Measurements from ENCODE around the gene ATP6V0C.
A peak's percentile ranks its signal among the peaks of the same experiment; 100 is the strongest.

ATP6V0C gene

DNA sequence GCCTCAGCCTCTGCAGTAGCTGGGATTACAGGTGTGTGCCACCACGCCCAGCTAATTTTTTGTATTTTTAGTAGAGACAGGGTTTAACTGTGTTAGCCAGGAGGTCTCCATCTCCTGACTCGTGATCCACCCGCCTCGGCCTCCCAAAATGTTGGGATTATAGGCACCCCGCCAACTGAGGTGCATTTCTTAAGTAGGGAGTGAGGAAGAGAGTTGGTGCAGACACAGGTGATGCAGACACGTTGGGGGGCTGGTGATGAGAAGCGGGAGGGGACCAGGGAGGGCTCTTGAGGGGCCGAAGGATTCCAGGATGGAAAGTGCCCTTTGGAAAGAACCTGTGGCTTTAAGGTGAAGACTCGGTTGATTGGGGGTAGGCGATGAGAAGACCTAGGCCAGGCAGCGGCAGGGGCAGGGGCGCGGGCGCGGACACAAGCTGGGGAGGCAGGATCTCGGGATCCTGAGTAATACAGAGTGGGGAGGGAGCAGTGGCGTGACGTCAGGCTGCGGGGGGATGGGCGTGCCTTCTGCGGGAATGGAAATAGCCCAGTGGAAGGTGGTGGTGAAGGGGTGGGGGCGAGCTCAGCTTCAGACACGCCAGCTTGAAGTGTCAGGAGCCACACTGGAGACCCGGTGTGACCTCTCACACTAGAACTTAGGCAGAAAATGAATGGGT is 2.5 kb upstream of the ATP6V0C start:
- no peak for DNase-seq (ENCODE audit: low read depth)

DNA sequence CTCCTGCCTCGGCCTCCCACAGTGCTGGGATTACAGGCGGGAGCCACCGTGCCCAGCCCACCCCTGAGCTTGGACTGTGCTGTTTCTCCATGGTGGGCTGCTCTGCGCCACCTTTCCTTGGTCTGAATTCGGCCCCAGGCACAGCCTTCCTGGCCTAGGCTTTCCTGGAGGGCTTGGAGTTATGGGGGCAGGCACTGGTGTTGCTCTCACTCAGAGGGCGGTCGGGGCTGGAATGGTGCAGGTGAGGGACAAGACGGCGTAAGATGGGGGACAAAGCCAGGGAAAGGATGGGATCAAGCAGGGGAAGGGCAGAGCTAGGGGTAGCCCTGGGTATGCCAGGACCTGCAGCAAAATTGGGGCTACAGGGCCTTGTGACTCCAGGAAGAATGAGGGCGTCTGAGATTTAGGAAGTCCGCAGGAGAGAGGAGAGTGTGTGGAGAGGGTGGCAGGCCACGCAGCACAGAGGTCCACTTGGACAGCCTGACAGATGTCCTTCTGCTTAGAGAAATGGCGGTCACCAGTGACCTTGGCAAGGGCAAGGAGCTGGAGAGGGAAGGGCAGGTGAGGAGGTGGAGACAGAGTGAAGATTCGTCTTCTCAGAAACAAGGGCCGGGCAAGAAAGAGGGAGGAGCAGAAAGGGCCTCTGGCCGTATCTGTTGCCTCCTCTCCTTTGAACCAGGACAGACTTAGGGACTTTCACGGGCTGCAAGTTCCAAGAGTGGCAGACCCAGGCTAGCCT is 1.6 kb upstream of the ATP6V0C start:
- DNase-seq (ENCODE audit: low read depth), result no peak

DNA sequence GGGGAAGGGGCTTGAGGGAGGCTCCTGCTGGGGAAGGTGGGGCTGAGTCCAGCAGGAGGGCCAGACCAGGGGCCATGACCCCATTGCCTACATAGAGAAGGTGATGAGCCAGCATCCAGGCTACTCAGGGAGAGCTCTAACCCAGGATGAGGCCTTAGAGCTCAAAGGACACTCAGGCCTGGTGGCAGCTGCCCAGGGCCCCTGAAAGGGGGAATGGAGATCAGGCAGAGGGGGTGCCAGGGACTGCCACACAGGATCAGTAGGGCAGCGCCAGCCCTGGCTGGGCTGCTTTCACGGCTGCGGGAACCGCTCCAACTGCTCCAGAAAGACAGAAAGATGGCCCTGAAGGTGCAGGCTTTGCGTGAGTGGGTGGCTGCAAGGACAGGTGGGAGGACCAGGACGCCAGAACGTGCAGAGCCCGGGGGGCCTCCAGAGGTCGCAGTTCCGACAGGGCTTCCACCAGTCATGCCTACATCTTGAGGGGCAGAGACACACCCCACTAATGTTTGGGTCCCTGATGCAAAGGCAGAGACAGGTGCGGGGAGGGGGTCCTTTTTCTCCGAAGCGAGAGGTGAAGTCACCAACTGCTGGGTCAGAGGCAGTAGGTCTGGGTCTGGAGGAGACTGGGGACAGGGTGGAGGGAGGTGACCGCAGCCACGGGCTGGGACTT is 882 bp upstream of the ATP6V0C start:
- no peak for DNase-seq (ENCODE audit: low read depth)

DNA sequence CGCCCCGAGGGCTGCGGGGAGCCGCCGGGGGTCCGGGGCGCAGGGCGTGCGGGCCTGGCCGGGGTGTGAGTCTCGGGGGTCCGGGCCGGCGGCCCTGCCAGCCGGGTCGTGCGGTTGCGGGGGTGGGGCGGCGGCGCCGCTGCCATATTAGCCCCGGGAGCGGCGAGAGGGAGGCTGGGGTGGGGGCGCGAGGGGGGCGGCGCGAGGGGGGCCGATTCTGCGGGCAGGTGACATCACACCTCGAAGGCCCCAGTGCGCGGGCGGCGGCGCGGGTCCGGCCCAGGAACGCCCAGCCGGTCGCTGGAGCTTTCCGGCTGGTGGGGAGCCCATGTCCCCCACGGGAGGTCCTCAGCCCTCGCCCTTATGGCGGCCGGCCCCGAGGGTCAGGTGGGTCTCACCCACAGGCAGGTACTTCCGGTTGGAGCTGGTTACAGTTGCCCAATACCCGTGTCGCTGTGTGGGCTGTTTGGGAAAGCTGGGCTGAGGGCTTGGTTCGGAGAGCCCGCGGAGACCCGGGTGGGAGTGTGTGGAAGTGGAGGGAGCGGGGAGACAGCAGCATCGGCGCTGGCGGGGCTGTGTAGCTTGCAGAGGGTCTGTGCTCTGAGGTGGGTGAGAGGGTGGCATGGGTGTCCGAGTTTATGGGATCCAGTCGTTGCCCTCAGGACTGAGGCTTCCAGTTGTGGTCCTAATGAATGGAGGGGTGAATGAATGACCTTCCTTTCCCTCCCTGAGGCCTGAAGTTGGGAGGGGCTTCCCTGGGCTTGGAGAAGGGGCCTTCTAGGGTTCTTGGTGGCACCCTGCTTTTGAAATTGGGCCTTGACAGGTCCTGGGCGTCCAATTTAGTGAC is 804 bp downstream of the ATP6V0C start:
- no peak for DNase-seq (ENCODE audit: low read depth)

DNA sequence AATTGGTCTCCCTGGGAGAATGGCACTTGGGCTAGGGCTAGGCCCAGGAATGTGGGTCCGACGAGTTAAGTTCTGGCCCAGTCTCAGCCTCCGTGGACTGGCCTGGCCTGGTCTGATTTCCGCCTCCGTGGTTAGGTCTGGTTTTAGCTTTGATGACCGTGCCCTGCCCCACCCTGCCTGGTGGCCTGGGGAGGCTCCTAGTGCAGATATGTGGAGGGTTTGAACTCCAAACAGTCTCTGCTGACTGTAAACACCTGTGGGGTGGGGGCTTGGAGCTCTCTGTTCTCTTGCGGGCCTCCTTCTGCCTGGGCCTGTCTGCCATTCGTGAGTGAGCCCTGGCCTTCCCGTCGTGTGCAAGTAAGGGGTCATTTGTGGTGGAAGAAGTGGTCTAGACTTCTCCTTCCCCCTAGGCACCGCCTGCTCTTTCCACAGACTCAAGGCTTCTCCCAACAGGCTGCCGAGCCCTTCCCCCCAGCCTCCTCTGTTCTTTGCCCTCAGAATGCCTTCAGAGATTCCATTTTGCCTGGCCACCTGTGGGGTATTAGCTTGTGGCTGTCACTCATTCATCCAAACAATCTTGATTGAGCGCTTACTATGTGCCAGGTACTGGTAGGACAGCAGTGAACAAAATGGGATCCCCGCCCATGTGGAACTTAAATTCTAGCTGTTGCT is 1.6 kb downstream of the ATP6V0C start:
- no peak for DNase-seq (ENCODE audit: low read depth)

DNA sequence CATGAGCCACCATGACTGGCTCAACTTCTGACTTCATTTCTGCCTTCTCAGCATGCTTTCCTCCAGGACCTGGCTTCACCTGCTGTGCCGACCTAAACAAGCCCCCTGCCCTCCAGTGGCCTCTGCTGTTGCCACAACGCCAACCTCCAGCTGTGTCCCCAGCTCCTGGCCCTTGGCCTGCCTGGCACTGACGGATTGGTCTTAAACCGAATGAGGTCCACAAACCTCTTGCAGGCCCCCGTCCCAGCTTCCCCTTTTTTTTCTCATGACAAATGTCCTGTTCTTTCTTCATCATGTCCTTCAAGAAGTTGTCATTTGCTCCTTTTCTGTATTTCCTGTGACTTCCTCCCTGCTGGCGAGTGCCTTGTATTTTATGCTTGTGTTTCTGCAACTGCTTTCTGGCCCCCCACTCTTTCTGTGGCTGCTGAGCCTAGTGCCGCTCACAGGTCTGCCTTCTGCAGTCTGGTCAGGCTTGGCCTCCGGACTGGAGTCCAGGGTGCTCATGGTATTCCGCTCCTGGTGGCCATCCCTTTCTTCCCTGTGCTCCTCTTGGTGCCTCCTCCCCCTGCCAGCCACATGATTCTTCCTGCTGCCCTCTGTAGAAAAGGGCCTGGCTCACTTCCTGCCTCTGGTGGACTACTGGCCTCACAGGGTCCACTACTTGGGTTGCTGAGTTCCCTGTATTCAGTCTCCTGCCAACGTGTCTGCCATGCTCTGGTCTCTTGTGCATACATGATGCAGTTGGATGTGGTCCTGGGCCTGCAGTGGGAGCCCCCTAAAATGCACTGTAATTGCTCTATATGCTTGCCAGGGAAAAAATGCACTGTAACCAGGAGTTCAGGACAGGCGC is 2.9 kb downstream of the ATP6V0C start:
- DNase-seq (ENCODE audit: low read depth), result no peak

DNA sequence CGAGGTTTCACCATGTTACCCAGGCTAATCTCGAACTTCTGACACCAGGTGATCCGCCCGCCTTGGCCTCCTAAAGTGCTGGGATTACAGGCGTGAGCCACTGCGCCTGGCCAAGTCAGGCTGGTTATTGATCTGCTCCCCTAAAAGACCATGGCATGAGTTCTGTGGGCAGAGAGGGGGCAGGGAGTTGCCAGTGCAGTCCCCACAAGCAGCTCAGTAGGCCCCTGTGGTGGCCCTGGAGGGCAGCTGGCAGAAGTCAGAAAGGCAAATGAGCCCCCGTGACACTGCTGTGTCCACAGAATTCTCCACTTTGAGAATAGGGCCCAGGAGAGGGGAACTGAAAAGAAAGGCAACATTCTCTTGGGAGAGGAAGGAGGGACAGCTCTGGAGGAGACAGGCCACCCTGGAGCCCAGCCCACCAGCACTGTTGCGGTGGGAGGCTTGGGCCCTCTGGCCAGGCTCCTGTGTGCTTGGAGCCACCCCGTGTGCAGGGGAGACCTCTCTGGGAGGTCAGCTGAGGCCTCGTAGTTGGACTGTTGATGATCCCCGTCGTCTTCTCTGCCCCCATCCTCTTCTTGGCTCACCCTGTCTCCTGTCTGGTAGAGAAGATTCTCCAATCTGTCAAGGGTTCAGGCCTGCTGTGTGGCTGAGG is 4.3 kb downstream of the ATP6V0C start:
- DNase-seq (ENCODE audit: low read depth), result no peak

DNA sequence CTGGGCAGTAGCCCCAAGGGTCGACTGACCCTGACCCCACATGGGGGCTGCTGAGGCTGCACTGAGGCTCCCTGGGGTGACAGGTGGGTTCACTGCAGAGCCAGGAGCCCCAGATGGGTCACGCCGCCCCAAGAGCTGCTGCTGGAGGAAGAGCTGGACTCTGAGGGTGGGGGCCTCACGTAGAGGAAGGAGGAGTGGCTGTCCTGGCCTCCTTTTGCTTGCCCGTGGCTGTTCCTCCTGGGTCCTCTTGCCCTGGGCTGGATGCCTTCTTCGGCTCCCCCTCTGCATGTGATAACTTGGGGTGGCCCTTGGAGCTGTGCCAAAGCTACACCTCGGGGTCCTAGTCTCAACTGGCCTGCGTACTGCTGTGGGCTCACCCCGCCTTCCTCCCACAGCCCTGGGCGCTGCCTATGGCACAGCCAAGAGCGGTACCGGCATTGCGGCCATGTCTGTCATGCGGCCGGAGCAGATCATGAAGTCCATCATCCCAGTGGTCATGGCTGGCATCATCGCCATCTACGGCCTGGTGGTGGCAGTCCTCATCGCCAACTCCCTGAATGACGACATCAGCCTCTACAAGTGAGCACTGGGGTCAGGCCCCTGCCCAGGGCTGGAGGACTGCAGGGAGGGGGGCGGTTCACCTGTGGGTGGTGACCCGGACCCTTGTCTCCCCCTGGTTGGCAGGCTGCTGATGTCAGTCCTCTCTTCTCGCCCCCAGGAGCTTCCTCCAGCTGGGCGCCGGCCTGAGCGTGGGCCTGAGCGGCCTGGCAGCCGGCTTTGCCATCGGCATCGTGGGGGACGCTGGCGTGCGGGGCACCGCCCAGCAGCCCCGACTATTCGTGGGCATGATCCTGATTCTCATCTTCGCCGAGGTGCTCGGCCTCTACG is 5.3 kb downstream of the ATP6V0C start:
- DNase-seq (ENCODE audit: low read depth), result no peak

DNA sequence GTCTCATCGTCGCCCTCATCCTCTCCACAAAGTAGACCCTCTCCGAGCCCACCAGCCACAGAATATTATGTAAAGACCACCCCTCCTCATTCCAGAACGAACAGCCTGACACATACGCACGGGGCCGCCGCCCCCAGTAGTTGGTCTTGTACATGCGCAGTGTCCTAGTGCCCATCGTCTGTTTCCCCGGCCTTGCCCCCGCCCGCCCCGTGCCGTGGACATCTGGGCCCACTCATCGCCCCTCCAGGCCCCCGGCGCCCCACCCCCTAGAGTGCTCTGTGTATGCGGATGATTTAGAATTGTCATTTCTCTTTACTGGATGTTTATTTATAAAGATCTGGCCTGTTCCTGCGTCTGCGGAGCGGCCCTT is 5.9 kb downstream of the ATP6V0C start:
- no peak for DNase-seq (ENCODE audit: low read depth)

DNA sequence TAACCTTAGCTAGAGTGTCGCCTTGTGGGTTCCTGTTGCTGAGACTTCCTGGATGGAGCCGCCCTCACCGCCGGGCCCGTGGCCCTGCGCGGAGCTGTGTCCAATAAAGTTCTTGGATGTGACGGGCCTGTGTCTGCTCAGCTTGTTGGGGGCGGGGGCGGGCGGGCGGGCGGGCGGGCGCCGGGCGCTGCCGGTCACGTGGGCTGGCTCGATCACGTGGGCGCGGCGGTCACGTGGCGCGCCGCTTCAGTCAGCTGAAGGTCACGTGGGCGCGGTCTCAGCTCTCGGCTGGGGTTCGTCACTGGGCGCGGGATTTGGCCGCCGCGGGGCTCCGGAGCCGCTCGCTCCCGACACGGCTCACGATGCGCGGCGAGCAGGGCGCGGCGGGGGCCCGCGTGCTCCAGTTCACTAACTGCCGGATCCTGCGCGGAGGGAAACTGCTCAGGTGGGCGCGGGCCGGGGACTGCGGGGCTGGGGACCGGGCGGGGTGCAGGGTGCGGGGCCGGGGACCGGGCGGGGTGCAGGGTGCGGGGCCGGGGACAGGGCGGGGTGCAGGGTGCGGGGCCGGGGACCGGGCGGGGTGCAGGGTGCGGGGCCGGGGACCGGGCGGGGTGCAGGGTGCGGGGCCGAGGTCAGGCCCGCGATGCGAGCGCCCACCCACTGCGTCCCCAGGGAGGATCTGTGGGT is 6.5 kb downstream of the ATP6V0C start, which contains the start of gene AMDHD2:
AMDHD2 (plus strand) TSS at position 275 of the 687 bp plus-strand sequence; CDS start at position 363, 88 bp downstream.
- peak; percentile 87 for DNase-seq (ENCODE audit: low read depth)

DNA sequence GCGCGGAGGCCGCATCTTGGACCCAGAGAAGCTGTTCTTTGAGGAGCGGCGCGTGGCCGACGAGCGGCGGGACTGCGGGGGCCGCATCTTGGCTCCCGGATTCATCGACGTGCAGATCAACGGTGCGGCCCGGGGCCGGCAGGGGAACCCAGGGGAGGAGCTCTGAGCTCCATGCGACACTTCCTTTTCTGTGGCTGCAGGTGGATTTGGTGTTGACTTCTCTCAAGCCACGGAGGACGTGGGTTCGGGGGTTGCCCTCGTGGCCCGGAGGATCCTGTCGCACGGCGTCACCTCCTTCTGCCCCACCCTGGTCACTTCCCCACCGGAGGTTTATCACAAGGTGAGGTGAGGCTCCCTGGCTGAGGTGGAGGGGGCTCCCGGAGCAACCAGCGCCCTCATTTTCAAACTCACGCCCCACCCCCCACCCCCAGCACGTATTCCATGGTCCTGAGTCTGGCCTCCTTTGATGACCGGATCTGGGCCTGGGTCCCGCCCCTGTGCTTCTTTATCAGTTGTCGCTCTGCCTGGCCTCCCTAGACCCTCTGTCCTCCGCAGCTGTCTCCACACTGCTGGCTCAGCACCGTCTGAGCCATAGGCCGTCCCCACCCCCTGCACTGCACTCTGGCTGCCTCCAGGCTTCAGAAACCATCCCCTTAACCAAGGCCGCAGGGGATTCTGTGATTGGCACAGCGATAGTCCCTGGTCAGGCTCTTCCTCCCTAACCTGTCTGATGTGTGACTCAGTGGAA is 7.2 kb downstream of the ATP6V0C start:
- DNase-seq (ENCODE audit: low read depth), result peak; percentile 61

DNA sequence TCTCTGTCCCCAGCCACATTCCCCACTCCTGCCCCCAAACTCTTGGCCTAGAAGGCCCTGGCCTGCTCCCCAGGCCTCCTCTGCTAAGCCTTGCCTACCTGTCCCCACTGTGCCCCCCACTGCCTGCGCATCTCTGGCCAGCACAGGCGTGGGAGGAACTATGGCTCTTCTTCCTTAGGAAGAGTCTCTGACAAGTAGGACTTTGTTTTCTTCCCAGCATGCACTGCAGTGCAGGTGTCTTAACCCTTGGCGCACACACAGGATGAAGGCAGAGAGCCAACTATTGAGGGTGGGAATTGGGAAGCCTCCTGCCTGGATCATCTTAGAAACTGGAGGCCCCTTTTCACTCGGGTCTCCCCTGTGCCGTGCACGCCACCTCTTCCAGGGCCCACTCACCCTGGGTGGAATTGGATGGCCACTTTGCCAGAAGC is 10.1 kb downstream of the ATP6V0C start:
- no peak for DNase-seq (ENCODE audit: low read depth)

DNA sequence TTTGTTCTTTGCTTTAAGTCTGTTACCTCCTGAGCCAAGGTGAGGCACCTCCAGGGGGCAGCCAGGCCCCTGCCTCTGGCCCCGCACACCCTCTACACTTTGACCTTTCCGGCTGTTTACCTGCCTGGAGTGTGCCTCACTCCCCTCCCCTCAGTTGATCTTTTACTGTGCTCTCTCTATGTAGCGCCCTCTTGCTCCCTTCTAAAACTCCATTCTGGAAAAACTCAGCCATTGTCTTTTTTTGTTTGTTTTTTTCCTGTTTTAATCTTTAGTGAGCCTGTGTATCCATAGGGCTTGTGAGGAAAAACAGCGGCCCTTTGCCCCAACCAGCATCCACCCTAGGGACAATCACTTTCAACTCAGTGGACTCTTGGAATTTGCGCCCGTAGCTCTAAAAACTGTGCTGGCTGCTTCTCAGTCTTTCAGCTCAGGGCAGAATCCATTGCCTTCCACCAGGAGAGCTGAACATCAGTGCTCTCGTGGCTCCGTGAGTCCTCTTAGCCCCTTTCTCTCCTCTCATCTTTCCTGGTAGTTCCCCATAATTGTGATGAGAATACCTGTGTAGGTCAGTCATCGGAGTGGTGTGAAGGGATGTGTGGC is 10.7 kb downstream of the ATP6V0C start:
- DNase-seq (ENCODE audit: low read depth), result no peak

DNA sequence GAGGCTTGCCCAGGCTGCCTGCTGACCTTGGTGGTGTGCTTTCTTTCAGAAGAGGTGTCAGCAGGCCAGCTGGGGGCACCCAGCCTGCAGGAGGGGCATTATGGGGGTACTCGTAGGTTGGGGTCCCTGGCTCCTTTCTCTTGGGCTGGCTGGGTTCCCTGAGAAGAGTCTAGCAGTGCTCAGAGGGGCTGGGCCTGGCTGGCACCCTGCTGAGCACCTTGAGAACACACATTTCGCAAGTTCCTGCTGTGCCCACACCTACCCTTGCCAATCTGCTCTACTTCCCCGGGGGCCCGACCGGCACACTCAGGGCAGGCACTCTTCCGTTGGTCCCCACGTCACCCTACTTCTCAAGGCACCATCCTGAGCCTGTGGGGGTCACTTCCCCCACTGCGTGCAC is 12.4 kb downstream of the ATP6V0C start:
- no peak for DNase-seq (ENCODE audit: low read depth)

DNA sequence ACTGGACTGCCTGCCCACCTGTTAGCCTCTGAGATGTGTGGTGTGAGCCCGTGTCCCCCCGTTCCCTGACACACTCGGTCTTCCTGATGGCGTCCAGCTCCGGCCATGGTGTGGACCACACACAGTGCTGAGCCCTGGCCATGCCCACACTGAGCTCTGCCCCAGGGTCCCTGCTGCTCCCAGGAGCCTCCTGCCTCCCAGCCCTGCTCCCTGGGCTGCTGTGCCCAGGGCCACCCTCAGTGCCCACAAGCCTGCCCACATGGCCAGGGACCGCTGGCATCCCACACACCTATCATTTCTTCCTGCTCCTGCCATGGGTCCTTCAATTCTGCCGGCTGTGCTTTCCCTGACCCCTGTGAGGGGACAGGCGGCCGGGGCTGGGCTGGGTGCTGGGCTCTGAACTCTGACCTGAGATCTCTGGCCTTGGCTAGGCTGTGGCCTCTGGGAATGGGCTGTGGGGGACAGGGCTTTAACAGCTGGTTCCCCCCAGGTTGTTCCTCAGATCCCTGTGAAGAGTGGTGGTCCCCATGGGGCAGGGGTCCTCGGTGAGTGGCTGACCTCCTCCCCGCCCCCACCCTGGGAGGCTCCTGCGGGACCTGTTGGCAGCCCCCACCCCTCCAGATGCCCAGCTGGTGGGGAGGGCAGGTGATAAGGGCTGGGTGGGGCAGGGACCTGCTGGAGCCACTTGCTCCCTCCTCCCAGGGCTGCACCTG is 13.5 kb downstream of the ATP6V0C start:
- DNase-seq (ENCODE audit: low read depth), result no peak

DNA sequence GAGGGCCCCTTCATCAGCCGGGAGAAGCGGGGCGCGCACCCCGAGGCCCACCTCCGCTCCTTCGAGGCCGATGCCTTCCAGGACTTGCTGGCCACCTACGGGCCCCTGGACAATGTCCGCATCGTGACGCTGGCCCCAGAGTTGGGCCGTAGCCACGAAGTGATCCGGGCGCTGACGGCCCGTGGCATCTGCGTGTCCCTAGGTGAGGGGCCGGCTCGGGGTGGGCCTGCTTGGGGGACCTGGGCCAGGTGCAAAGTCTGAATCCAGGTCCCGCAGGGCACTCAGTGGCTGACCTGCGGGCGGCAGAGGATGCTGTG is 14.0 kb downstream of the ATP6V0C start:
- DNase-seq (ENCODE audit: low read depth), result no peak

Data from T follicular helper cell (primary cell).